Measurements from ENCODE around the gene AFF2.

- TF ChIP-seq CTCF (IDR thresholded peaks at IDR 0.05) (peak in 5 of 6 experiments; percentile 29 to 57 (median 39)), EP300 (IDR thresholded peaks at IDR 0.05) (no peak), POLR2AphosphoS5 (IDR thresholded peaks at IDR 0.05) (no peak), POLR2A (IDR thresholded peaks at IDR 0.05) (no peak)
Measured at GRCh38 chrX:148530464-148531077, 30.2 kb downstream of the AFF2 start.

Measured in upper lobe of left lung (tissue), 4 donors.